ENCODE measurements around the gene RXRA. TPM values are rescaled to one million over a fixed set of nuclear protein-coding genes. Genes with fewer than 3 reads are reported as not detected.
A peak's percentile ranks its signal among the peaks of the same experiment; 100 is the strongest.

Gene RXRA
- total RNA-seq: 10 to 100 TPM; 22.1 to 22.5 TPM

DNA sequence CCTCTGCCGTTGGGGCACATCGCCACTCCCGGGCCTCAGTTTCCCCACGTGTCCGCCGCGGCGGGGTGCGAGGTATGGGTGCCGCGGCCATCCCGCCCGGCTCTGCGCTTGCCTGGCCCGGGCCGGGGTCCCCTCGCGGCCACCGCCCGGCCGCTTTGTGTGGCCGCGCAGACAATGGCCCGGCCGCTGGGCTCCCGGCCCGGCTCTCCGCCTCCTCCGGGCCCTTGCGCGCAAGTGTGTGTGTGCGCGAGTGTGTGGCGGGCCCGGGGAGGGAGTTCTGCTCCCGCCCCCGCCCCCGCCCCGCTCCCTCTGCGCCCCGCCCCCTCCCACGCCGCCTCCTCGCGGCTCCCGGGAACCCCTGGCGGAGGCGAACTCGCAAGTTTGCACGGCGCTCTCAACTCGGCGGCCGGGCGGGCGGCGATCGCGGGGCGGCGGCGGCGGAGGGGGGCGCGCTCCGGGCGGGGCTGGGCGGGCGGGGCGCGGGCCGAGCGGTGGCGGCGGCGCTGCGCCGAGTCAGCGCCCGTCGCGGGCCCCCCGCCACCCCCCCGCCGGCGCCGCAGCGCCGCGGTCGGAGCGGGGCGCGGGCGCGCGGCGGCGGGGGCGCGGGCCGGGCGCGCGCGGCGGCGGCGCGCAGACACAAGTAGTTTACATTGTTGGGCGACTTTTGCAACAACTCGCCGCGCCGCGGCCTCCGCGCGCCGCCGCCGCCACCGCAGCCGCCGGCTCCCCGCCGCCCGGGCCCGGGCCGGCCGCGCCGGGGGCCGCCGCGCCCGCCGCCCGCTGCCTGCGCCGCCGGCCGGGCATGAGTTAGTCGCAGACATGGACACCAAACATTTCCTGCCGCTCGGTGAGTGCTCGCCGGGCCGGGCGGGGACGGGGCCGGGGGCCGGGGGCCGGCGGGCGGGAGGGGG, at the start of gene RXRA:
TSS of gene RXRA (plus strand) at position 643 of the 911 bp plus-strand sequence. CDS start at position 820, 177 bp downstream.
- Mint-ChIP-seq H3K27me3 (peaks cover 5% of the 10 kb centered on the region), H3K4me3 (peak within 1 kb of the TSS; percentile 56), H3K4me1 (ENCODE audit: low read depth) (peaks cover 8% of the 10 kb centered on the region), H3K36me3 (no peaks in the 10 kb centered on the region), H3K9me3 (no peaks in the 10 kb centered on the region), H3K27ac (no peak within 1 kb of the TSS)
- intact Hi-C loops (cut with micrococcal nuclease): loop anchor here (5.0 kb wide), 1 partner anchor 66 kb away; no protein-coding TSS in a partner anchor
- CTCF ChIA-PET: interaction anchor here (1.0 to 2.7 kb wide), 3 partner anchors 24 to 123 kb away, joined by 3 to 9 read pairs (median 3); no protein-coding TSS in a partner anchor
- peak; percentile 59 for DNase-seq
- POLR2A ChIA-PET: no interaction called here

DNA sequence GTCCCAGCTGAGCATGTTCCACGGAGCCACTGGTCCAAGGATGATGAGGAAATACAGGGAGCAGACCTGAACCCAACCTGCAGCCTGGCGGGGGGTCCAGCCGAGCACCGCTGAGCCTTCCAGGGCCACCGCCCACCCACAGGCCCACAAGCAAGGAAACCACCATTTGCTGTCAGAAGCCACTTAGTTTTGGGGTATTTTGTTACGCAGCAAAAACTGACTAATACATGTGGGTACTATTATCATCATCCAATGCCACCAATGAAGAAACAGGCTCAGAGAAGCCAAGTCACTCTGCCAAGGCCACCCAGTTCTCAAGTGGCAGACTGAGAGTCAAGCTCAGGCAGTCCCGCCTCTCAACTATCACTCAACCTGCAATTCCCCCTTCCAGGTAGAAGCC, 48.0 kb upstream of the RXRA start:
- Mint-ChIP-seq H3K9me3 (no peaks in the 10 kb centered on the region), H3K36me3 (no peaks in the 10 kb centered on the region), H3K4me3 (no peak overlapping the region), H3K27me3 (peaks cover 4% of the 10 kb centered on the region), H3K4me1 (ENCODE audit: low read depth) (no peaks in the 10 kb centered on the region), H3K27ac (no peak overlapping the region)
- ChIA-PET POLR2A (no interaction called here), CTCF (no interaction called here)
- intact Hi-C loops (cut with micrococcal nuclease): no loop called here
- DNase-seq: no peak

DNA sequence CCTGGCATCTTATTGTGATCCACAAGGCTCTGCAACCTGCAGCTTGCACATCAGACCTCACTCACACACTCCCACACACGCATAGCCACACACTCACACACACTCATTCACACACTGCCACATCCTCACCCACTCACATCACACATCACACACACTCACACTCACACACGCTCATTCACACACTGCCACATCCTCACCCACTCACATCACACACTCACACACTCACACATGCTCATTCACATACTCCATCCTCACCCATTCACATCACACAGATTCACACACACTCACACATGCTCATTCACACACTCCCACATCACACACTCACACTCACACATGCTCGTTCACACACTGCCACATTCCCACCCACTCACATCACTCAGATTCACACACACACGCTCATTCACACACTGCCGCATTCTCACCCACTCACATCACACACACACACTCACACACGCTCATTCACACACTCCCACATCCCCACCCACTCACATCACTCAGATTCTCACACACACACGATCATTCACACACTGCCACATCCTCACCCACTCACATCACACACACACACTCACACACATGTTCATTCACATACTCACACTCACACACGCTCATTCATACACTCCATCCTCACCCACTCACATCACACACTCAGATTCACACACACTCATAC, 47.1 kb upstream of the RXRA start:
- ChIA-PET POLR2A (no interaction called here), CTCF (no interaction called here)
- H3K4me1 Mint-ChIP-seq (ENCODE audit: low read depth): no peaks in the 10 kb centered on the region
- no peak overlapping the region for H3K27ac Mint-ChIP-seq
- H3K36me3 Mint-ChIP-seq: no peaks in the 10 kb centered on the region
- peaks cover 4% of the 10 kb centered on the region for H3K27me3 Mint-ChIP-seq
- intact Hi-C loops (cut with micrococcal nuclease): no loop called here
- H3K9me3 Mint-ChIP-seq: no peaks in the 10 kb centered on the region
- DNase-seq: no peak
- no peak overlapping the region for H3K4me3 Mint-ChIP-seq

DNA sequence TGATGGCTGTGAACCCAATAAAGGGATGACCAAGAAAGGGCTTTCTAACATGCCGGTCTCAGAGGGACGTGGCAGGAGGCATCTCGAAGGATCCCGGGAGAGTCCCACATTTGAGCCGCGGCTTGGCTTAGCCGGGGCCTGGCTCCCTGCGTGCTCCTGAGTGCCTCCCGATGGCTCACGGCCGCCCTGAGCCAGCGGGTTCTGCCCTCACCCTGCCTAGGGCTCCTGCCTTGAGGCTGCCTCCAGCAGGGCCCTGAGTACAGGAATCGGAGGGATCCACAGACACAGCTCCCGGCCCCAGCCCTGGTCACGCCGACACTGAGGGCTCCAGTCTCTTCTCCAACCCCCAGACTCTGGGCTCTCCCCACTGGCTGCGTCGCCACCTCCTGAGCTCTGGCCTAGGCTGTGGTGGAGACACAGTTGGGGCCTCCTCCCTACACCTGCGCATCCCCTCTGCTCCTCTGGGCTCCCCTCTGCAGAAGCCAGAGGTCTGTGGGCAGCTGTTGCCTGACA, 44.1 kb upstream of the RXRA start:
- Mint-ChIP-seq H3K4me1 (ENCODE audit: low read depth) (no peaks in the 10 kb centered on the region), H3K27ac (no peak overlapping the region), H3K9me3 (no peaks in the 10 kb centered on the region), H3K27me3 (no peaks in the 10 kb centered on the region), H3K4me3 (no peak overlapping the region), H3K36me3 (no peaks in the 10 kb centered on the region)
- DNase-seq: no peak
- intact Hi-C loops (cut with micrococcal nuclease): no loop called here
- POLR2A ChIA-PET: no interaction called here
- CTCF ChIA-PET: no interaction called here

DNA sequence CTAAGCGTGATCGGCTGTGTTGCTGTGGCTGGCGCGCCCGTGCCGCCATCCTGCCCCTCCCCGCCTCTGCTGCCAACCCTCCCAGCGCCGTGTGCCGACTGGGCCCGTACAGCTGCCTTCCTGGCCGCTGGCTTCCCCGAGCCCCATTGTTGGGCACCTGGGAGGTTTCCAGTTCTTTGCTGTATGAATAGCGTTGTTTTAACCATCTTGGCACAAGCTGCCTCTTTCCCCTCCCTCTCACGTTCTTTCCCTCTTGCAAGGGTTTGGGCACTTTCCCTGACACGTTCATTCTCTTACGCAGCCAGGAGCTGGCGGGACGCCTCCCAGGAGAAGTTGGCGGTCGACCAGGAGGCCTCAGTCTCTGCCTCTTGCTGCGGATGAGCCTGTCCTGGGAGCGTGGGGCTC, 43.1 kb upstream of the RXRA start:
- H3K9me3 Mint-ChIP-seq: no peaks in the 10 kb centered on the region
- no peak overlapping the region for H3K27ac Mint-ChIP-seq
- ChIA-PET POLR2A (no interaction called here), CTCF (no interaction called here)
- H3K4me1 Mint-ChIP-seq (ENCODE audit: low read depth): no peaks in the 10 kb centered on the region
- intact Hi-C loops (cut with micrococcal nuclease): no loop called here
- no peaks in the 10 kb centered on the region for H3K36me3 Mint-ChIP-seq
- H3K27me3 Mint-ChIP-seq: no peaks in the 10 kb centered on the region
- no peak for DNase-seq
- H3K4me3 Mint-ChIP-seq: no peak overlapping the region

DNA sequence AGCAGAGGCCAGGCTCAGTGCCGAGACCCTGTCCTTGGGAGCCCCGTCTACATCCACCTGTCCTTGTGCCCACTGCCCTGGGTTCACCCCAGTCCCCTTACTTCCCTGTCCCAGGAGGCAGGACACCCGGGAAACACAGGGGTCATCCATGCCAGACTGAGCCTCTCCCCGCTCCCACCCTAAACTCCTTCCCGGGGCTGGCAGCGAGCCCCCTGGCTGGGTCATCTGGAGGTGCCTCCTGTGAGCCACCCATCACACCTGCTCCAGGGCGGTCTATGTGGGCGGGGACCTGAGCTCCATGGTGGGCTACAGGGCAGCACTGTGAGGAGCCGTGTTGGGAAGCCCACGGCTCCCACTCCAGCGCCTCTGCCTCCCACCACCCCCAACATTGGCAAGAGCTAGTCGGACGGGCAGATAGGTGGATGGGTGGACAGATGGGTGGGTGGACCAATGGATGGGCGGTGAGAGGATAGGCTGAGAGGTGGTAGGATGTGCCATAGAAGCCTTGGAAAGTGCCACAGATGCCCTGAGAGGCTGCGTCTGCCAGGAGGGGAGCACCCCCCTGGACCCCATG, 42.5 kb upstream of the RXRA start:
- Mint-ChIP-seq H3K27me3 (no peaks in the 10 kb centered on the region), H3K9me3 (no peaks in the 10 kb centered on the region), H3K4me1 (ENCODE audit: low read depth) (no peaks in the 10 kb centered on the region), H3K36me3 (no peaks in the 10 kb centered on the region), H3K27ac (no peak overlapping the region), H3K4me3 (no peak overlapping the region)
- intact Hi-C loops (cut with micrococcal nuclease): no loop called here
- ChIA-PET POLR2A (no interaction called here), CTCF (no interaction called here)
- DNase-seq: no peak

DNA sequence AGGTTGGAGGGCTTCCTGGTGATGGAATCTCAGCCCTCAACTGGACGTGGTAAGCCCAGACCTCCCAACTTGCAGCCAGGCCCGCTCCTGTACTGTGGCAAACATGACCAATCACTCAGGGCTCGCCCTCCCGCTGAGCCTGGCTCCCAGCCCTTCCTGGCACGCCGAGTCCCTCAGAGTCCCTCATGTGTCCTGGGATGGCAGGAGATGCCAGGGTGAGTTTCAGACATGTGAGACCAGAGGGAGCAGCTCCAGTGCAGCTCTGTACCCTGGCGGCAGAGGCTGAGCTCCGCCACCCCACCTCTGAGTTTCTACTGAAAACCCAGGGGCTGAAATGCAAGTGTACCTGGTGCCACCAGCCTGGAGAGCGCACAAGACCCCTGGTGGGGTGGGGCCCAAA, 42.0 kb upstream of the RXRA start:
- Mint-ChIP-seq H3K27me3 (no peaks in the 10 kb centered on the region), H3K4me1 (ENCODE audit: low read depth) (no peaks in the 10 kb centered on the region), H3K27ac (no peak overlapping the region), H3K36me3 (no peaks in the 10 kb centered on the region), H3K9me3 (no peaks in the 10 kb centered on the region), H3K4me3 (no peak overlapping the region)
- POLR2A ChIA-PET: no interaction called here
- intact Hi-C loops (cut with micrococcal nuclease): no loop called here
- DNase-seq: no peak
- CTCF ChIA-PET: no interaction called here

DNA sequence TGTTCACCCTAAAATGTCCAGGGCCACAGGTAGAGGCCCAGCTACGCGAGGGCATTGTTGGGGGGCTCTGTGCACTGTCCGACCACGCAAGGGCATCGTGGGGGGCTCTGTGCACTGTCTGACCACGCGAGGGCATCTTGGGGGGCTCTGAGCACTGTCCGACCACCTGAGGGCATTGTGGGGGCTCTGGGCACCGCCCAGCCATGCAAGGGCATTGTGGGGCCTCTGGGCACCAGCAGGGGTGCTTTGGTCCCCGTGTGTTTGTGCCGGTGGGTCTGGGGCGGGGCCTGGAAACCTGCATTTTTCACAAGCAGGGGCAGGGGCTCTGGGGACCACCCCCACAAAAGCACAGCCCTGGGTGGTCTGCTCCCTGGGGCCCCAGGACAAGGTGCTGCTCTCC, 41.5 kb upstream of the RXRA start:
- Mint-ChIP-seq H3K27ac (no peak overlapping the region), H3K4me3 (no peak overlapping the region), H3K27me3 (no peaks in the 10 kb centered on the region), H3K4me1 (ENCODE audit: low read depth) (no peaks in the 10 kb centered on the region), H3K36me3 (no peaks in the 10 kb centered on the region), H3K9me3 (no peaks in the 10 kb centered on the region)
- no peak for DNase-seq
- POLR2A ChIA-PET: no interaction called here
- intact Hi-C loops (cut with micrococcal nuclease): no loop called here
- CTCF ChIA-PET: no interaction called here

DNA sequence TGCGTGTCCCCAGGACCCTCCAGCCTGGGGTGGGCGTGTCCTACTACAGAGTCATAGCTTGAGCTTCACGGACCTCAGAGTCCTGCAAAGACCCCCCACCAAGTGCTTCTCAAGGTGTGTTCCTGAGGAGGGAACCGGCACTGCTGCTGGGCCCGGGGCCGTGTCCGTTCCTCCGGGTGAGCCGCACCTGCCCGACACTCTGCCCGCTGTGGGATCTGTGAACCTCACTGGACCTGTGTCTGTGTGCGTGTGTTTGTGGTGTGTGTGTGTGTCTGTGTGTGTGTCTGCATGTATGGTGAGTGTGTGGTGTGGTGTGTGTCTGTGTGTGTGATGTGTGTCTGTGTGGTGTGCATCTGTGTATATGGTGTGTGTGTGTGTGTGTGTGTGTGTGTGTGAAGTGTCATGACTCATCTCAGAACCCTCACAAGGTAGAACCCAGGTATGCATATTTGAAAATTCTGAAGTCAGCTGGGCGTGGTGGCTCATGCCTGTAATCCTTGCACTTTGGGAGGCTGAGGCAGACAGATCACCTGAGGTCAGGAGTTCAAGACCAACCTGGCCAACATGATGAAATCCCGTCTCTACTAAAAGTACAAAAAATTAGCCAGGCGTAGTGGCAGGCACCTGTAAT, 40.9 kb upstream of the RXRA start:
- H3K9me3 Mint-ChIP-seq: no peaks in the 10 kb centered on the region
- H3K27ac Mint-ChIP-seq: no peak overlapping the region
- no peaks in the 10 kb centered on the region for H3K27me3 Mint-ChIP-seq
- no peaks in the 10 kb centered on the region for H3K36me3 Mint-ChIP-seq
- H3K4me1 Mint-ChIP-seq (ENCODE audit: low read depth): no peaks in the 10 kb centered on the region
- ChIA-PET CTCF (no interaction called here), POLR2A (no interaction called here)
- DNase-seq: no peak
- no peak overlapping the region for H3K4me3 Mint-ChIP-seq
- intact Hi-C loops (cut with micrococcal nuclease): no loop called here

DNA sequence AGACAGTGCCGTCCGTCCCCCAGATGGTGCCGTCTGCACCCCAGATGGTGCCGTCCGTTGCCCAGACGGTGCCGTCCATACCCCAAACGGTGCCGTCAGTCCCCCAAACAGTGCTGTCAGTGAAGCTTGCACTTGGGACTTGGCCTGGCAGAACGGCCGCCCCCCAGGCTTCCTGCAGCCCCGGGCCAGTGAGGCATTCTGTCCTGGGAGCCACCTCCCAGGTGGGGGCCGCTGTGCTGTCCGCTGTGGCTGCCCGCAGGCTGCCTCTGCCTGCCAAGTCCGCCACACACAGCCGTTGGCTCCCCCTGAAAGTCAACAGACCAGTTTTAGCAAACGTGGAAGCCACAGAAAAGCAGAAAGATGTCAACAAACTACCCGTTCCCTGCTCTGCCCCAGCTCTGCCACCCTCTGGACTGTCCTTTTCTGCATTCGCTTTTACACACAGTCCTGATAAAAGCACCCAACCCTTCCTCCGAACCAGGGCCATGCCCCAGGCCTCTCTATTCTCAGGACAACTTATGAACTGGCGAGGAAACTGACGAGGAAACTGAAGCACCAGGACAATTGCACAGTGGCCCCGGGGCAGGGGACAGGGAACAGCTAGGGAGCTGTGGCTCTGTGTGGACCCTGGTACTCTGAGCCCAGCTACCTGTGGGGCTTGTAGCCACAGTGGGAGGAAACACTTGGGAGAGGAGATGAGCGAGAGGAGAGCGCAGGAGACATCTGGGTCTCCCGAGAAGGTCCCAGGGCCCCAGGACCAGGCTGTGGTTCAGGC, 39.6 kb upstream of the RXRA start:
- Mint-ChIP-seq H3K36me3 (no peaks in the 10 kb centered on the region), H3K9me3 (no peaks in the 10 kb centered on the region), H3K27me3 (no peaks in the 10 kb centered on the region), H3K4me1 (ENCODE audit: low read depth) (no peaks in the 10 kb centered on the region), H3K4me3 (no peak overlapping the region), H3K27ac (no peak overlapping the region)
- no peak for DNase-seq
- POLR2A ChIA-PET: interaction anchor here (0.7 kb wide), 1 partner anchor 32 kb away, joined by 4 read pairs; no protein-coding TSS in a partner anchor
- CTCF ChIA-PET: no interaction called here
- intact Hi-C loops (cut with micrococcal nuclease): no loop called here

DNA sequence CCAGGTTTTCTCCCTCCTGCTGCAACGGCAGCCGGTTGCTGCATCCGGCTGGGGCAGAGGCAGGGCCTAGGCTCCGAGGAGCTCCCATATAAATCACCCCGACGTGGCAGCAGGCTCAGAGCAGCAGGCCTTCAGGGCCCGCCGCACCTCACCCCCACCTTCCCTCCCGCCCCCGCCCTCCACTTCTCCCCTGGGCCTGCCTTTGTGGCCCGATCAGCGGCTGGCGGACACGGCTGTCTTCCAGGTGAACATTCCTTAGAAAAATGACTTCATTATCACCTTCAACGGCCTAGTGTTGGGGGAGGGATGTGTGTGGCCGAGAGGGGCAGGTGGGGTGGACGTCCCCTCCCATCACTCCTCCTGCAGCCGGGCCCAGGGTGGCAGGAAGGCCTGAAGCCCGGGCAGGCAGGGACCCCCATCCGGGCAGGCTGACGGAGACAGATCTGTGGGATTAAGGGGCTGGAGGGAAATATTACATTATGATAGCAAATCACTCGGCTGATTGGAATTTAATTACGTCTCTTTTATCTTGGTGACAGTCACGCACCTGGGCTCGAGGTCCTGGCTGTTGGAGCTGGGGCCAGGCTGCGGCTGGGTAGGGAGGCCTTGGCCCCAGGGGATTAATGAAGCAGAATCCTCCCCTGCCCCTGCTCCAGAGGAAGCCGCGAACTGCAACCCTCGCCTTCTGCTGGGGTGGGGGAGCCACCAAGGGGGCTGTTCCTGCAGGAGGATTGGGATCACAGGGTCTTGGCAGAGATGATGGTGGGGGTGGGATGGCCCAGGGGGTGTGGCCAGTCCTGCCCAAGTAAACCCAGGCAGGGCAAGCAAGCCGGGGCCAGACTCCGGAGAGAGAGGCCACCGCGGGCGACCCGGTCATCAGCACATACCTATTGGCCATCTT, 38.4 kb upstream of the RXRA start:
- ChIA-PET POLR2A (no interaction called here), CTCF (no interaction called here)
- no peaks in the 10 kb centered on the region for H3K27me3 Mint-ChIP-seq
- H3K4me3 Mint-ChIP-seq: no peak overlapping the region
- H3K4me1 Mint-ChIP-seq (ENCODE audit: low read depth): no peaks in the 10 kb centered on the region
- no peak overlapping the region for H3K27ac Mint-ChIP-seq
- intact Hi-C loops (cut with micrococcal nuclease): no loop called here
- H3K36me3 Mint-ChIP-seq: no peaks in the 10 kb centered on the region
- DNase-seq: no peak
- H3K9me3 Mint-ChIP-seq: no peaks in the 10 kb centered on the region

All from activated CD4-positive, alpha-beta memory T cell treated with anti-CD3 and anti-CD28 coated beads for 36 hours (primary cell).